Psoas muscle (tissue), 8 donors: Measurements from ENCODE around the gene COLGALT1. TPM values are rescaled to one million over a fixed set of nuclear protein-coding genes. Genes with fewer than 3 reads are reported as not detected.

Experiments used
- ATAC-seq, 4 donors: fragments of 200-7000 bp; cut with Tn5 transposase; one replicate each; pipeline ENCODE4 v1.9.1; 2020; ENCODE audit warnings: moderate library complexity in 3 of 4, mild to moderate bottlenecking in 2 of 4
- DNase-seq, 2 donors: peaks; one replicate each; pipeline ENCODE4 v3.0.0-alpha.2; 2020
- H3K27ac ChIP-seq: fragments of 200-600 bp; one replicate; pipeline ENCODE4 v1.8.0; 2022
- H3K27me3 ChIP-seq, 3 donors: fragments of 200-600 bp in 1 of 3; one replicate each; pipeline versions ENCODE4 v1.6.1 to v1.8.0; 2013 to 2022; ENCODE audit warnings: low read length in 2 of 3, mild to moderate bottlenecking in 2 of 3, moderate library complexity in 1 of 3; ENCODE audit not compliant: insufficient read depth in 3 of 3
- H3K36me3 ChIP-seq, 2 donors: fragments of 200-600 bp in 1 of 2; one replicate each; pipeline versions ENCODE4 v1.6.1 to v1.8.0; 2013 to 2022; ENCODE audit warnings: low read depth in 1 of 2, mild to moderate bottlenecking in 1 of 2, moderate library complexity in 1 of 2; ENCODE audit not compliant: insufficient read depth in 1 of 2
- H3K4me1 ChIP-seq: fragments of 200-600 bp; one replicate; pipeline ENCODE4 v1.8.0; 2022
- H3K4me3 ChIP-seq: fragments of 200-600 bp; one replicate; pipeline ENCODE4 v1.8.0; 2022; ENCODE audit warnings: mild to moderate bottlenecking
- H3K9me3 ChIP-seq: fragments of 200-600 bp; one replicate; pipeline ENCODE4 v1.8.0; 2022
- CTCF ChIP-seq: fragments of 200-600 bp; IDR thresholded peaks from one replicate; pipeline ENCODE4 v1.8.0; 2022; ENCODE audit warnings: antibody characterized with exemption
- WGBS, 3 donors: extraction: QIAGEN DNeasy Blood & Tissue Kit; methylation state at CpG; one replicate each; pipeline versions ENCODE4 v1.1.6 to v1.1.7; 2013; 5-methylcytosine and 5-hydroxymethylcytosine counted together
- intact Hi-C, 2 donors: fragments of 100-400 bp; cut with DNase I; formaldehyde crosslinking; loops; one replicate each; pipeline versions ENCODE4 v1.11.0 to v1.14.2; 2022
- polyA plus RNA-seq, 3 donors: library from polyadenylated mRNA; stranded (reverse); fragments of 200-250 nt; gene quantifications; one replicate each; pipeline ENCODE4 v1.2.3, GENCODE V29; 2013
- total RNA-seq, 4 donors: library from RNA; stranded (reverse); fragmentation: NEBNext Ultra II Directional in 2 of 4; extraction: Animal tissue kit (Norgen Biotek cat#: 25700) in 2 of 4; gene quantifications; one replicate each; pipeline versions ENCODE4 v1.2.1 to v1.2.4, GENCODE V29; 2021 to 2023
- donor health status: healthy with polysubstance abuse.
- donor health status: DM: no; HTN: no; CAD: no; lungs with moderate emphysema.
- donor health status: Bipolar disorder and iron deficiency.
- donor health status: healthy.
- donor health status: DM: yes; HTN: yes; CAD: no.
- donor health status: DM: no; HTN: no; CAD: no.
- donor health status: DM: no; HTN: no; CAD: no.
- donor health status: DM: yes; HTN: yes; CAD: no.

Gene COLGALT1
- total and polyA plus RNA-seq, 7 donors: 15.3 to 34.8 (median 21.5) TPM

GRCh38 chr19:17534767-17535166, 20.7 kb upstream of the COLGALT1 start:
- peaks cover 6% of the 10 kb centered on the region for H3K4me1 ChIP-seq
- intact Hi-C loops: no loop called here
- H3K9me3 ChIP-seq: no peaks in the 10 kb centered on the region
- no peak for DNase-seq
- peaks cover 0 to 41% (median 3%) of the 10 kb centered on the region in 3 donors for H3K27me3 ChIP-seq
- no peak overlapping the region for H3K4me3 ChIP-seq
- TF ChIP-seq CTCF: no peak
- no peak for ATAC-seq
- H3K27ac ChIP-seq: no peak overlapping the region
- H3K36me3 ChIP-seq: no peaks in the 10 kb centered on the region

DNA sequence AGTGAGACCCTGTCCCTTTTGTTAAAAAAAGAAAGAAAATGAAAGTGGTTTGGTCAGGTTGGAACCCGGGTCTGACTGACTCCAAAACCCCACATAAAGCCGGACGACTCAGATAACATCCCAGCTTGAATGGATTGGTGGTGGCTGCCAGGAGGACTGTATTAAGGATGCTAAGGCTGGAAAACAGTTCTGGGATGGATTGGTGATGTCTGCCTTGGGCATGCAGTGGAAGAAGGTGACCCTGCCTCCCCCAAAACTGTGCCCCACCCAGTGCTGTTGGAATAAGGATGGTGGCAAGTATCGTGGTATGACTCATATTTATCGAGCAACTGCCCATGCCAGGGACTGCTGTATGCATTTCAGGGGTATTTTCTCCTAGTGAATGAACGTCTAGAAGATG, 18.5 kb upstream of the COLGALT1 start:
- ATAC-seq: no peak
- H3K4me3 ChIP-seq: no peak overlapping the region
- 70 to 73% (median 71%) methylated on average over 6 of the region's 6 CpGs for WGBS, 3 donors

GRCh38 chr19:17538684-17539237, 16.7 kb upstream of the COLGALT1 start:
- no peaks in the 10 kb centered on the region for H3K36me3 ChIP-seq
- peak in 1 of 4 donors; percentile 7 for ATAC-seq
- intact Hi-C loops: no loop called here
- no peak for DNase-seq
- H3K9me3 ChIP-seq: no peaks in the 10 kb centered on the region
- WGBS, 3 donors: 3 to 6% (median 4%) methylated on average over 12 to 13 of the region's 13 CpGs
- H3K4me1 ChIP-seq: peaks cover 6% of the 10 kb centered on the region
- H3K4me3 ChIP-seq: peak overlapping the region; percentile 67
- peaks cover 0 to 36% (median 2%) of the 10 kb centered on the region in 3 donors for H3K27me3 ChIP-seq
- H3K27ac ChIP-seq: no peak overlapping the region
- no peak for TF ChIP-seq CTCF

More for the DNA sequence above, 18.5 kb upstream of the COLGALT1 start:
- Histone ChIP-seq H3K27ac (no peak overlapping the region), H3K36me3 (no peaks in the 10 kb centered on the region), H3K4me1 (peaks cover 6% of the 10 kb centered on the region), H3K27me3 (peaks cover 0 to 38% (median 2%) of the 10 kb centered on the region in 3 donors), H3K9me3 (no peaks in the 10 kb centered on the region)
- DNase-seq: no peak
- intact Hi-C loops: no loop called here
- no peak for TF ChIP-seq CTCF

DNA sequence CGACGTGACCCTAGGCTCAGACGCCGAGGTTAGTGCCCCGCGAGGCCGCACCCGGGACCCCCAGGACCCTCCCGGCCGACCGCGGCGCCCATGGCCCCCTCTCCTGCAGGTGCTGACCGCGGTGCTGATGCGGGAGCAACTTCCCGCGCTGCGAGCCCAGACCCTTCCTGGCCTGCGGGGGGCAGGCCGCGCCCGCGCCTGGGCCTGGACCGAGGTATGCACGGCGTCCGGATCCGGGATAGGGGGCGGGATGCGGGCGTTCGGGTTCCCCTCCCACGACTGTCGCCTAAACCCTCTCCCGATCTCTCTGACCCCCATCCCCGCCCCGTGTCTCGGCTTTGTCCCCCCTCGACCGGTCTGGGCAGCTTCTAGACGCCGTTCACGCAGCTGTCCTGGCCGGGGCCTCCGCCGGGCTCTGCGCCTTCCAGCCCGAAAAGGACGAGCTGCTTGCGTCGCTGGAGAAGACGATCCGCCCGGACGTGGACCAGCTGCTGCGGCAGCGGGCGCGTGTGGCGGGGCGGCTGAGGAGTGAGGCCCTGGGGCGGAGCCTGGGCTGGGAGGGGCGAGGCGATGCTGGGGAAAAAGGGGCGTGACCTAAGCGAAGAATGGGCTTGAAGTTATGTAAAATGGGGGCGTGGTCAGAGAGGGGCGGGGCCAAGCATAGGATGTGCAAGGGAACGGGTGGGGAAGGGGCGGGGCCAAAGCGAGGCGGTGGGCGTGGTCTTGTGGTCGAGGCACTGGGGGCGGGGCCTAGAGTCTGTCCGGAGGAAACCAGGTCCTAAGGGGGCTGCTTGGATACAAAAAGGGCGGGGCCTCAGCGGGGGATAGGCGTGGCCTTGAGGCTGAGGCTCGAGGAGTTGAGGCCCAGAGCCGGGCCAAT, 16.0 kb upstream of the COLGALT1 start:
- Histone ChIP-seq H3K36me3 (no peaks in the 10 kb centered on the region), H3K27ac (peak overlapping the region; percentile 46), H3K4me3 (peak overlapping the region; percentile 67), H3K4me1 (peaks cover 6% of the 10 kb centered on the region), H3K27me3 (peaks cover 0 to 36% (median 2%) of the 10 kb centered on the region in 3 donors), H3K9me3 (no peaks in the 10 kb centered on the region)
- ATAC-seq (peak; percentile 85 to 92 (median 92)), DNase-seq (peak; percentile 95 to 98)
- TF ChIP-seq CTCF: peak; percentile 38
- intact Hi-C loops: no loop called here
- 0% methylated on average over 68 to 82 of the region's 82 CpGs for WGBS, 3 donors
